Left renal pelvis (tissue), 4 donors: Measurements from ENCODE around the gene COMMD2. TPM values are rescaled to one million over a fixed set of nuclear protein-coding genes. Genes with fewer than 3 reads are reported as not detected.

ENCODE experiments used
- DNase-seq, 4 donors: peaks; one replicate each; pipeline ENCODE4 v3.0.0-alpha.2; 2013; ENCODE audit warnings: low read depth in 4 of 4, low spot score in 3 of 4
- polyA plus RNA-seq, 4 donors: library from polyadenylated mRNA; unstranded; fragments of 120-200 nt; gene quantifications; one replicate each; pipeline ENCODE4 v1.2.1, GENCODE V29; 2013; ENCODE audit not compliant: insufficient read length in 4 of 4

The COMMD2 gene
- polyA plus RNA-seq, 4 donors, result 54.3 to 73.3 (median 64.7) TPM

GRCh38 chr3:149705416-149705815 lies 46.9 kb downstream of the COMMD2 start:
- DNase-seq, result no peak

GRCh38 chr3:149703466-149703865 lies 48.8 kb downstream of the COMMD2 start:
- no peak for DNase-seq

DNA sequence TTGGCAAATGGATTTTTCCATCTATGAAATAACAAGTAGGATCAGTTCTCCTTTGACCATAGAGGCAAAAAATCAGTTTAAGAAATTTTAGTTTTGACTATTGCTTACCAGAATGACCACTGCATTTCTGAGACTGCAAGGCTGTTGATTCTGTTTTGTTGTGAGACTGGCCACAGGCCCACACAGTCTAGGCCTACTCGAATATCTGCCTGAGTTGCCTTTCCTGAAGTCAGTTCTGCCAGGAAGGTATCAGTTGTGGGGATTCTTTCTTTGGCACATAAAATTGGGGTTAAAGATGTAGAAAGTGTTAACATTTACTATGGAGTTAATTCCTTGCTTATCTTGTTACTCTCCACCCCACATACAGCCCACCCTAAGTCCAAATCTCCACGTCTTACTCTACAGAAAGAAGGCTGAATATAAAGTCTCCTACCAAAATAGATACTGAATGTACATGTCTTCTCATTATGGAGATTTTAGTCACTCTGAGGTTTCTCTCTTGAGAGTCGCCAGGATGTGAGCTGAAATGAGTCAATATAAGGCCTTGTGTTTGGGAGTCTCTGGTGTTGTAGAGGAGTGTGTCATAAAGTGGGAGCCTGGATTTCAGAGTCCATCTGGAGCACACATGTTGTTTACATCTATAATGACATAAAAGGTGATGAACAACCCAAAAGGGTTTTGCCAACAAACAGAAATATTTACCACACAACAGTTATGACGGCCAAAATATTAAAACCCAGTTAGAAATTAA lies 49.4 kb downstream of the COMMD2 start:
- no peak for DNase-seq

DNA sequence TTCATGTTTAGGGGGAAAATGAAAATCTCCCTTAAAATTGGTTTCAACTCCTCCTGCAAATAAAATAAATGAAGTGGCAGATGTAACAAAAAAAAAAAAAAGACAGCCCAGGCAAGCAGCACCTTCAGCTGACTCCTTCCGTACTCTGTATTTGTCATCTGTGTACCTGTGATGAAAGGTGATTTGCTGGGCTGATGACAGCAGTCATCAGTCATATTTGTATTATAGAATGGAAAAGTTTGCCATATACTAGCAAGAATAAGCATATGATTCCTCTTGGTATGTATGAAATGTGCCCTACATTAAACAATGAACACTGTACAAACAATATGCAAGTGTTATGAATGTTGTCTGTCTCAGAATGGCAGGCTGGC lies 50.3 kb downstream of the COMMD2 start:
- DNase-seq, result no peak

- no peak for DNase-seq
Observed at GRCh38 chr3:149701206-149701976, 50.9 kb downstream of the COMMD2 start.

Other genes with a start within 250 kb of the COMMD2 start
- 100 to 1,000 TPM in 1 of 4 donors, 10 to 100 TPM in 3; 70.2 to 108 (median 92.4) TPM for gene WWTR1, start 94.5 kb downstream of the COMMD2 start, polyA plus RNA-seq
- gene ANKUB1, start 40.1 kb upstream of the COMMD2 start, polyA plus RNA-seq, result under 1 TPM in 2 of 4 donors, not detected in 2; 0.63 to 0.72 TPM
- 100 to 1,000 TPM in 2 of 4 donors, 10 to 100 TPM in 2; 77.2 to 118 (median 89.8) TPM for gene RNF13, start 60.7 kb upstream of the COMMD2 start, polyA plus RNA-seq
- 100 to 1,000 TPM; 216 to 542 (median 432) TPM for gene PFN2, start 218.4 kb upstream of the COMMD2 start, polyA plus RNA-seq